GM18511 (cell line): ENCODE data around the gene DSCAML1.

Experiments
- ATAC-seq: cut with Tn5 transposase; IDR thresholded peaks from one replicate; pipeline ENCODE4 v1.9.1; 2021; ENCODE audit warnings: mild to moderate bottlenecking, moderate library complexity; ENCODE audit not compliant: unreplicated experiment

Gene DSCAML1

GRCh38 chr11:117481885-117482284 lies 315.1 kb downstream of the DSCAML1 start:
- no peak for ATAC-seq

GRCh38 chr11:117481036-117481435 lies 316.0 kb downstream of the DSCAML1 start:
- ATAC-seq: no peak

DNA sequence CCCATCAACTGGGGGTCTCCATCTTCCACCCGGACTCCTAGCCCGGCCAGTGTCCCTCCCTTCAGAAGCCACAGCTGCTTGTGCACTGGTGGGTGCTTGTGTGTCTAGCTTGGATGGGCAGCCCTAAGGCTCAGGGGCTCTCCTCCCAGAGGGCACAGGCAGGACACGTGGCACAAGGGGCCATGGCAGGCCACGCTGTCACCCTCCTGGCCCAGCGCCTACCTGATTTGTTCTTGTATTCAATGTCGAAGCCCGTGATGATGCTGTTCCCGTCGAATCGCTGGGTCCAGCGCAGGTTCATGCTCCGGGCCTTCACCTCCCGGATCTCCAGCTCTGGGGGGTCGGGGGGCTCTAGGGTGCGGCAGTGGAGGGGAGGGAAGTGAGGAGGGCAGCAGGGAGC lies 316.8 kb downstream of the DSCAML1 start:
- no peak for ATAC-seq

DNA sequence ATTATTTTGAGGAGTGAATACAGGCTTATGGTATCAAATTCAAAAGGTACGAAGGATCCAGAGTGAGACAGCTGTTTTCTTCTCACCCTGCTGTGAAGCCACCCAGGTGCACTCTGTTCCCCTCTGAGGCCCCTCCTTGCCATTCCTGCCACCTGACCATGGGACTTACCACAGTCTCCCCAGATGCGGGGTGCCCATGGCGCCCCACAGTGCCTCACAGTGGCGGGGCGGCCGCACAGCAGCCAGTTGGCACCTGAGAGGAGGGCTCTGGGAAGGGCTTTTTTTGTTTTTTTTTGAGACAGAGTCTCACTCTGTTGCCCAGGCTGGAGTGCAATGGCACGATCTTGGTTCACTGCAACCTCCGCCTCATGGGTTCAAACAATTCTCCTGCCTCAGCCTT lies 317.6 kb downstream of the DSCAML1 start:
- ATAC-seq: no peak

DNA sequence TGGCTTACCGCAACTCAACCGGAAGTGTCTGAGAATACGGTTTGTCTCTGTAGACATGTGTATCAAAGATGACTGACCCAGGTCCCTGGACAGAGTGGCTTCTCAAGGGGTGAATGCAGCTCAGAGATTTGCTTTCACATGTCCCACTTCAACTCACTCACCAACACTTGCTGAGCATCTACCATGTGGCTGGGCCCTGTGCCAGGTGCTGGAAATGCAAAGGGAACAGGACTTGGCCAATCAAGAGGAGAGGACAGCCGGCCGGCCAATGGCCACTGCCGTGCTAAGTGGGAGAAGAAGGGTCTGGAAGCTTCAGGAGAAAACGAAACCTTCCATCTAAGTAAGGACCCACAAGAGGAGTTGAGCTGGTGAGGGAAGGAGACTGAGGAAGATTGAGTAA lies 318.1 kb downstream of the DSCAML1 start:
- ATAC-seq: no peak

DNA sequence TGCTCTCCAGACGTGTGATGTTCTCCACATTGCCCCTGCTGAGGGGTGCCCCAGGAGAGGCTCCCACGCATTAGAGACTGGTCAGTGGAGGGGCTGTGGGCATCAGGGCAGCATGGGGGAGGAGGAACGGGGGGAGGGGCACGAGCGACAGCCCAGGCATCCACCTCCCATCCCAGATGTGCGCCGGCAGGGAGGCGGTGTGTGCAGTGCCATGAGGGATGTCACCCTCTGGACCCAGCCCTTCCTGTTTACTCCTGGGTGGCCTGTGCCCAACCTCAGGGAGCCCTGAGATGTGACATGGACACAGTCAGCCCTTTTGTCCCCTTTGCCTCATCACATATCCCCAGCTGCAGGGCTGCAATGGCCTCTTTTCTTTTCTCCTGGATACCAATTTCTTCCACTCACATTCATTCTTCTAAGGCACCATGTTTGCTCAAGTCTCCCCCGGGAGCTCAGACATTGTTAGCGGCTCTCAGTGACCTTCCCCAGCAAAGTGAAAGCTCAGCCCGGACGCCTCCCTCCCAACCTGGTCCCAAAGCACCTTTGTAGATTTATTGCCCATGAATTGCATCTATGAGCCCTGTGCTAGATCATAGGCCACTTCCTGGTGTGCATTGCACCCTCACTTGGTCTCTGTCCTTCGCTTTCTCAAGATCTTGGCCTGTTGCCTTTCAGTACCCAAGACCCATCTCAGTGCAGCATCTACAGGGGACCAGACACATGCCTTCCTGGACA lies 318.7 kb downstream of the DSCAML1 start:
- no peak for ATAC-seq

DNA sequence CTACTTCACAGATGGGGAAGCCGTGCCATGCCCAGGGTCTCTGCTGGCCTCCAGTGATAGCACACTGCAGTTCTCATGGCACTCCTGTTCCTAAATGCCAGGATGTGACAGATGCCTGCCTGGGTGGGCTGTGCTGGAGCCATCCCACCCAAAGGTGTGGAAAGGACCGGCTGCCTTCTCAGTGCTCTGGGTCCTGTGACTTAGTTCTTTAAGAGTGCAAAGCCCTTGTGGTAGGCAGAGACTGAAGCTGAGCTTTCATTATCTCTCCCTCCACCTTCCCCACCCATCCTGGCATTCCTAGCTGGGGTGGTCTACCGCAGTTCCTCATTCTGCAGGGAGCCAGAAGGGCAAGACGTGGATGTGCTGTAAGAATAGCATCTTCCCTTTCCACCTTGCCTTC lies 319.3 kb downstream of the DSCAML1 start:
- no peak for ATAC-seq

DNA sequence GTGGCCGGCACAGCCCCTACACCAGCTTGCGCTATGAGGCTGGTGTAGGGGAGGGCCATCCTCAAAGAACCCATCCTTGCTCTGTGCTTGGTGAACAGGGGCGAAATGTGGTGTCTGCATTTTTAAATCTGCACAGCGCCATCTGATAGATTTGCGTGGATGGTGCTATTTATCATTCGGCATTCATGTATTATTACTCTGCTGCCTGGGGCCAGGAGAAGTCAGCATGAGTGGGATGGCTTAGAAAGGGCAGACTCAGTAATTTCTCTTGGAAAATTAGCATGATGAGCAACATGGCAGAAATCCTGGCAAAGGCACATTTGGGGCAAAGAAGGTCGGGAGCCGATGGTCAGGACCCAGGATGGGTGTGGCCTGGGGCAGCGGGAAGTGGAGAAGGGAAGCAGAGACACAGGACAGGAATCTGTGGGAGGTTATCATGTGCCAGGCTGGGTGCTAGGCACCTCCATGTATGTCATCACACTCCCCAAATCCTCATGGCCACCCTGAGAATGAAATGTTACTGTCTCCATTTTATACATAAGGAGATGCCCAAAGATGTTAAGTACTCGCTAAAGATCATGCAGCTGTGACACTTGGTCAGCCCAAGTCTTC lies 320.4 kb downstream of the DSCAML1 start:
- ATAC-seq: no peak

DNA sequence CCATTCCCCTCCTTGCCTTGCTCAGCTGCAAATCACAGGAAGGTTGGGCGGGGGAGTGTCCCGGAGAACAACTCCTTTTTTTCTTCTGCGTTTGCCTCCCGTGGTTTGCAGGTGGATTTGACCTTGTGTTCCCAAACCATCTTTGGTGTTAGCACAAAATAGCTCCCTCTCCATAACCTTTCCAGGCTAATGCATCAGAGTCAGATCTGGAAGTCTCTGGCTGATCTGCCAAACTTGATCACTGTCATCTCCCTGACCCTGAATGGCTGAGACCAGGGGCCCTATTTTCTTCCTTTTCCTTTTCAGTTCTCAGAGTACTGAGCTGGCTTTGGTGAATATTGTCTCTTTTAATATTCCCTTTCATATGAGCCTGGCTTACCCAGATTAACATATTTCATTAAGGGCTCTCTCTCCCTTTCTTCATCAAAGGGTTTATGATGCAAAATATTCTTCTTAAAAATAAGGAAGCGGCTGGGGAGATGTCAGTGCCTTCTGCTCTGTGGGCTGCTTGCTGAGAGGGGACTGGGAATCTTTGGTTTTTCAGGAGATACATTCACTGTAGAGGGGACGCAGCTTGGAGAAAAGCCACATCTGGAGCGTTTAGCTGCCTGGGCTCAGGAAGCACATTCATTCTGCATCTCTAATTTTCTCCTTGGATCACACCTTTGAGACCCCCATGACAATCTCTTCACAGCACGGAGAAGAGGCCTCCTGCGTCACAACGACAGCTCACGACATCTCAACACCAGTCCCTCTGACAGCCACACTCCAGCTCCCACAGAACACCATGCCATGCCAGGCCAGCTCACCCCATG lies 321.1 kb downstream of the DSCAML1 start:
- no peak for ATAC-seq

DNA sequence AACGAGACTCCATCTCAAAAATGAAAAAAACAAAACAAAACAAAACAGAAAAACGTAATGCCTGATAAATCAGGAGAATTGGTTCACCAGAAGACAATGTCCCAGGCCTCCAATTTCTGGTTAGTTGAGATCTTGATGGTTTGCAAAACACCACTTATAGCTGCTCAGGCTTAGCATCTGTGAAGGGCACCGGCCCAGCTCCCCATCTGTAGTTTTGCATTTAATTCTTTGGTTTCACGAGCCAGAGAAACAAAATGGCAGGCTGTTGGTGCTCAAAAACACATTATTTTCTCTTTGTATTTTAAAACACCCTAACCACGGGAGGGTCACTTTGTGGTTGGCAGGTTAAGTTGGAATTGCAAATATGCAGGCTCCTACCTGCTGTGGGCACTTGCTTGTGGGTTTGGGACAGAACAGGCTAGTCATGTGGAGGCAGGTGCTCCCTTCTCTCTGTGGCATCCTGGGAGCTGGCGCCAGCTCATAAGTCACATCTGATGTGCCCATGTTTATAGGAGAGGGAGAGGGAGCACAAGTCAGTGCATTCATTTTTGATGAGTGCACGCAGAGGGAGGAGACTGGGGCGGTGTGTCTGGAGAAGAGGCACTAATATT lies 323.4 kb downstream of the DSCAML1 start:
- ATAC-seq: no peak

DNA sequence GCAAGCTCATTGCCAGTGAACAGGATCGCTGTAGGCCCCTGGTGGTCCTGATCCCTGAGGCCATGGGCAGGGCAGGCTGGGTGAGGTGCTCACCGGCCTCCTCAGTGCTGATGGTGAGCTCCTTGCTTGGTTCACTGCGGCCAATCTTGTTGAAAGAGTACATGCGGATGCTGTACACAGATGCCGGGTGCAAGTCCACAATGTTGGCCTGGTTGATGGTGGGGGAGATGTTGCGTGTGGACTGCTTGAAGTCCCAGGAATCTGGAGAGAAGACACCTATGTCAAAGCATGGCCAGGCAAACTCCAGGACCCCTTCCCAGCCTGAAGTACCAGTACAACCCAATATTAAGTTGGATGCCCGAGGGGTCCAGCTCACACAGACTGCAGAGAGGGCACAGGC lies 325.2 kb downstream of the DSCAML1 start:
- ATAC-seq: no peak

GRCh38 chr11:117470576-117470975 lies 326.4 kb downstream of the DSCAML1 start:
- no peak for ATAC-seq

- ATAC-seq: no peak
Observed at GRCh38 chr11:117468888-117469287, 328.1 kb downstream of the DSCAML1 start.

DNA sequence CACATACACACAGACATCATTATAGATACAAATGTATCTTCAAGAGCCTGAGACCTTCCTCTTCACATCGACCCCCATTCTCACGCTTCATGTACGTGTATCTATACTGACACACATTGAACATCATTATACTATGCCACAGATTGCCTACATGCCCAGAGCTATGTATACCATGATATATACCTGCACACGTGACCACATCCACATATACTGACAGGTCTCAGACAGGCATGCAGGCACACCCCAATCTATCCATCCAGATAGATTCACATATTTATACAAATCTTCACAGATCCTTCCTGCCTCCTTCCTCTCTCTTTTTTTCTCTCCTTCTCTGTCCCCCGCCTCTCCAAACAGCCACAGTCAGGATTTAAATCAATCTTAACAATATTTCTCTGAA lies 329.2 kb downstream of the DSCAML1 start:
- ATAC-seq: no peak

DNA sequence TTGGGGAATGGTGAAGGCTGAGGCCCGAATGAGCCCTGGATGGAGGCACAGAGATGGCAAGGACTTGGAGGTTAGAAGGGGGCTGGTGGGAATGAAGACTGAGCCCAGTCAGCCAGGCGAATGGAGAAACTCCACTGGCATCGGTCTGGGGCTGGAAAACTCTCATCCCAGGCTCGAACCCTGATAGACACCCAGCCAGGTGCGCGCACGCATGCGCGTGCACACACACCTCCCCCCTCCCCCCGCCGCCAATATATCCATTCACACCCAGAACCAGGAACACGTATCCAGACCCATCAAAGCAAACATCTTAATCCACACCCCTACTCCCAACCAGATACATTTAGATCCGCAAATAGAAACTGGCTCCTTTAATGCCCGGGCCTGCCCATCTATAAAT lies 330.1 kb downstream of the DSCAML1 start:
- no peak for ATAC-seq

- ATAC-seq: no peak
Observed at GRCh38 chr11:117465236-117465997, 331.6 kb downstream of the DSCAML1 start.

DNA sequence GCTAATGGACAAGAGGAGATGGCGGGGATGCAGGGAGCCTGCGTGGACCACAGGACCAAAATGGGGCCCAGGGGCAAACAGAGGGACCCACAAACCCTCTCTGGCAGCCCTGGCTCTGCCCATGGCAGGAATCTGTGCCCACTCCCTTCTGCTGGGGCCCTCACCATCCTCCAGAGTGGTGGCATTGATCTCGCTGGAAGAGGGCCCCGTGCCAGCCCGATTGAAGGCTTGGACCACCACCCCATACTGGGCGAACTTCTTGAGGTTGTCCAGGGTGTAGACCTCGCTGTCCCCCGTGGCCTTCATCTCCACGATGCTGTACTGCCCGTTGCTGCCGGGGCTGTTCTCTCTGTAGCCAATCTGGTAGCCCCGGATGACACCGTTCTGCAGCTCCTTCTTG lies 332.2 kb downstream of the DSCAML1 start:
- ATAC-seq: no peak

GRCh38 chr11:117462864-117463247 lies 334.2 kb downstream of the DSCAML1 start:
- no peak for ATAC-seq

DNA sequence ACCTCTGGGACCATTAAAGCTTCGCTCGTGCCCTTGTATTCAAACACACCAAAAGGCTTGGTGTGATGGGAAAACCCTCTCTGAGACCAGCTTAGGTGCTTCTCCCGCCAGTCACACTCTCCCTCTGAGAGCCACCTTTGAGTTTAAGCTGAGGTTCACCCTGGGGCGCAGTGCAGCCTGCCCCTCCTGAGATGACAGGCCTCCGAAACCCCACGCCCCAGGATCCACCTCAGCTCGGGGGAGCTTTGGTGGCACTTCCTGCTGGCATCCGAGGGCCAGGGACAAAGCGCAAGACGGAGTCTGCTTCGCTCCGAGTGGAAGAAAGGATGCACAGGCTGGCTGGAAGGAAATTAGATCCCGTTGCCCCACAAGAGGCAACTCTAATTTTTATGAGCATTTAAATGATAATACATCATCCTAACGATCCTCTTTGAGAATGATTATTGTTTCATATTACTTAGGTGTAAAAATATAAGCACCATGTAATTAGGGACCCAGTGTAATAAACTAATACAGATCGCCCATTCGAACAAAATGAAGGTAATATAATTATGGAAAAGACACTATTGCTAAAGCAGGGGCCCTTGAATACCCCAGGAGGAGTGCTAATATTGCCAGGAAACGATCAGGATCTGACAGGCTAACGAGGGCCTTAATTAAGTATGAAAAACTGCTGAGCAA lies 334.7 kb downstream of the DSCAML1 start:
- ATAC-seq: no peak
